Measurements from ENCODE around the gene TALDO1.

DNA sequence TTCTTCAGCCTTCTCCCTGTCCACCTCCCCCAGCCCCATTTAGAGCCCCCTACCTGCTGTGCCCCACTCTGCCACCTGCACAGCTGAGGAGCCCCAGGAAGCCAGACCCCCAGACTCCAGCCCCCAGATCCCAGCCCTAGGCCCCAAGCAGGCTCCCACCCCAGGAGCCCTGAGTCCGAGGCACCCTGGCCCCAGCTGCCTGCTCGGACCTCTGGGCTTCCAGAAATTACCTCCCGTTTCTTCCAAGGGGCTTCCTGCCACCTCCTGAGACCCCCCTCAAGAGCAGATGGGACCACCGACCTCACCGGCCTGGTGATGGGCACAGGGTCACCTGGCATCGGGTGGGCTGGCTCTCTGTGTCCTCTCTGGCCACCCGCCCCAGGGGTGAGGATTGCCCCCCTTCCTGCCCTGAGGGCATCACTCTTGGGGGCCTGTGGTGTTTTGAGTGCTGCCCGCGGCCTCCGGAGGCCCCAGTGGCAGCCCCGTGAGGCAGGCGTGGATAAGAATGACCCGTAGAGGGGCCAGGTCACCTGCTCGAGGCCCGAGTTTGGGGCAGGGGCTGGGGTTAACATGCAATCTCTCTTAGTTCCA is 18.3 kb upstream of the TALDO1 start:
- TF ChIP-seq, protein P1, sequence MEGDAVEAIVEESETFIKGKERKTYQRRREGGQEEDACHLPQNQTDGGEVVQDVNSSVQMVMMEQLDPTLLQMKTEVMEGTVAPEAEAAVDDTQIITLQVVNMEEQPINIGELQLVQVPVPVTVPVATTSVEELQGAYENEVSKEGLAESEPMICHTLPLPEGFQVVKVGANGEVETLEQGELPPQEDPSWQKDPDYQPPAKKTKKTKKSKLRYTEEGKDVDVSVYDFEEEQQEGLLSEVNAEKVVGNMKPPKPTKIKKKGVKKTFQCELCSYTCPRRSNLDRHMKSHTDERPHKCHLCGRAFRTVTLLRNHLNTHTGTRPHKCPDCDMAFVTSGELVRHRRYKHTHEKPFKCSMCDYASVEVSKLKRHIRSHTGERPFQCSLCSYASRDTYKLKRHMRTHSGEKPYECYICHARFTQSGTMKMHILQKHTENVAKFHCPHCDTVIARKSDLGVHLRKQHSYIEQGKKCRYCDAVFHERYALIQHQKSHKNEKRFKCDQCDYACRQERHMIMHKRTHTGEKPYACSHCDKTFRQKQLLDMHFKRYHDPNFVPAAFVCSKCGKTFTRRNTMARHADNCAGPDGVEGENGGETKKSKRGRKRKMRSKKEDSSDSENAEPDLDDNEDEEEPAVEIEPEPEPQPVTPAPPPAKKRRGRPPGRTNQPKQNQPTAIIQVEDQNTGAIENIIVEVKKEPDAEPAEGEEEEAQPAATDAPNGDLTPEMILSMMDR (IDR thresholded peaks at IDR 0.05; ENCODE audit: low read length) = no peak
- no peak for TF ChIP-seq EZH2 (IDR thresholded peaks at IDR 0.05; ENCODE audit: borderline replicate concordance, low read length)
